Measurements from ENCODE around the gene MYO3B. TPM values are rescaled to one million over a fixed set of nuclear protein-coding genes. Genes with fewer than 3 reads are reported as not detected.

Gene MYO3B
- total RNA-seq, 1 experiment from 2014 or later, result 4.4 TPM

Small RNAs within 50 kb of the gene (small RNA-seq; reads per million reads assigned to genes)
- not detected for gene RF02271

All from Karpas-422 (cell line).